ENCODE data around the gene VAV1.
"Not testable (repeated sequence)": the region's sequence is repeated elsewhere in the genome, so short reads cannot be mapped to it uniquely, and the experiment has no call there.

VAV1 gene

GRCh38 chr19:6790194-6791128, 18.0 kb downstream of the VAV1 start:
- no peak for DNase-seq

- no peak for DNase-seq
Observed at GRCh38 chr19:6791237-6791636, 18.7 kb downstream of the VAV1 start.

- no peak for DNase-seq
Observed at GRCh38 chr19:6793411-6793810, 20.9 kb downstream of the VAV1 start.

- DNase-seq: no peak
Observed at GRCh38 chr19:6793973-6794372, 21.5 kb downstream of the VAV1 start.

GRCh38 chr19:6794686-6795431, 22.4 kb downstream of the VAV1 start:
- DNase-seq: no peak

- DNase-seq: no peak
Observed at GRCh38 chr19:6796278-6796677, 23.8 kb downstream of the VAV1 start.

GRCh38 chr19:6797646-6798045, 25.1 kb downstream of the VAV1 start:
- DNase-seq: no peak

GRCh38 chr19:6800160-6800790, 27.8 kb downstream of the VAV1 start:
- DNase-seq: not testable (repeated sequence)

GRCh38 chr19:6800991-6801484, 28.5 kb downstream of the VAV1 start:
- DNase-seq: no peak

- DNase-seq: peak; percentile 92
Observed at GRCh38 chr19:6801485-6802086, 29.1 kb downstream of the VAV1 start.

GRCh38 chr19:6802336-6803035, 30.0 kb downstream of the VAV1 start:
- peak; percentile 86 for DNase-seq

GRCh38 chr19:6803036-6803404, 30.5 kb downstream of the VAV1 start:
- DNase-seq: peak; percentile 8

- peak; percentile 7 for DNase-seq
Observed at GRCh38 chr19:6806488-6806887, 34.0 kb downstream of the VAV1 start.

- no peak for DNase-seq
Observed at GRCh38 chr19:6807291-6807690, 34.8 kb downstream of the VAV1 start.

- DNase-seq: no peak
Observed at GRCh38 chr19:6808494-6808893, 36.0 kb downstream of the VAV1 start.

- no peak for DNase-seq
Observed at GRCh38 chr19:6809262-6809661, 36.8 kb downstream of the VAV1 start.

GRCh38 chr19:6811378-6811777, 38.9 kb downstream of the VAV1 start:
- DNase-seq: no peak

- DNase-seq: peak; percentile 72
Observed at GRCh38 chr19:6811906-6812305, 39.4 kb downstream of the VAV1 start.

- DNase-seq: no peak
Observed at GRCh38 chr19:6812612-6813011, 40.1 kb downstream of the VAV1 start.

- no peak for DNase-seq
Observed at GRCh38 chr19:6813659-6814058, 41.2 kb downstream of the VAV1 start.

- no peak for DNase-seq
Observed at GRCh38 chr19:6817179-6817578, 44.7 kb downstream of the VAV1 start.

- no peak for DNase-seq
Observed at GRCh38 chr19:6818246-6818645, 45.7 kb downstream of the VAV1 start.
